ENCODE results near the gene CELA1.

Gene CELA1

DNA sequence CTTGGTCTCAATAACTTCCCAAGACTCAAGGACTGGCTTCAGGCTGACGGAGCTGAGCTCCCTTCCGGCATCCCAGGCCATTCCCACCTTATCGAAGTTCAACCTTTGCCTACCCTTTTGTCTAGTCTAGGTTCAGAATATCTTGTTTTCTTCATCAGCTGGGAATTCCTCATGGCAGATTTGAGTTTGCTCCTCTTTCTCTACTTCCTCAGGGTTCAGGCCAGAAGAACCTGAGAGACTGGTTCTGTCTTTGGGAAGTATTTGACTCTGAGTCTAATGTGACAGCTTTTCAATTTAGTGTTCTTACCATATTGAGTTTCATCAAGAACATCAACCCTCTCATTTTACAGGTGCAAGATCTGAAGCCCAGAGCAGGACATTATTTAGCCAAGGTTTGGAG lies 24.6 kb downstream of the CELA1 start:
- TF ChIP-seq, protein P1, sequence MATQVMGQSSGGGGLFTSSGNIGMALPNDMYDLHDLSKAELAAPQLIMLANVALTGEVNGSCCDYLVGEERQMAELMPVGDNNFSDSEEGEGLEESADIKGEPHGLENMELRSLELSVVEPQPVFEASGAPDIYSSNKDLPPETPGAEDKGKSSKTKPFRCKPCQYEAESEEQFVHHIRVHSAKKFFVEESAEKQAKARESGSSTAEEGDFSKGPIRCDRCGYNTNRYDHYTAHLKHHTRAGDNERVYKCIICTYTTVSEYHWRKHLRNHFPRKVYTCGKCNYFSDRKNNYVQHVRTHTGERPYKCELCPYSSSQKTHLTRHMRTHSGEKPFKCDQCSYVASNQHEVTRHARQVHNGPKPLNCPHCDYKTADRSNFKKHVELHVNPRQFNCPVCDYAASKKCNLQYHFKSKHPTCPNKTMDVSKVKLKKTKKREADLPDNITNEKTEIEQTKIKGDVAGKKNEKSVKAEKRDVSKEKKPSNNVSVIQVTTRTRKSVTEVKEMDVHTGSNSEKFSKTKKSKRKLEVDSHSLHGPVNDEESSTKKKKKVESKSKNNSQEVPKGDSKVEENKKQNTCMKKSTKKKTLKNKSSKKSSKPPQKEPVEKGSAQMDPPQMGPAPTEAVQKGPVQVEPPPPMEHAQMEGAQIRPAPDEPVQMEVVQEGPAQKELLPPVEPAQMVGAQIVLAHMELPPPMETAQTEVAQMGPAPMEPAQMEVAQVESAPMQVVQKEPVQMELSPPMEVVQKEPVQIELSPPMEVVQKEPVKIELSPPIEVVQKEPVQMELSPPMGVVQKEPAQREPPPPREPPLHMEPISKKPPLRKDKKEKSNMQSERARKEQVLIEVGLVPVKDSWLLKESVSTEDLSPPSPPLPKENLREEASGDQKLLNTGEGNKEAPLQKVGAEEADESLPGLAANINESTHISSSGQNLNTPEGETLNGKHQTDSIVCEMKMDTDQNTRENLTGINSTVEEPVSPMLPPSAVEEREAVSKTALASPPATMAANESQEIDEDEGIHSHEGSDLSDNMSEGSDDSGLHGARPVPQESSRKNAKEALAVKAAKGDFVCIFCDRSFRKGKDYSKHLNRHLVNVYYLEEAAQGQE (IDR thresholded peaks at IDR 0.05; ENCODE audit: insufficient read depth in 1 of 2, low read depth in 2 of 2, low read length in 2 of 2) = no peak
- TF ChIP-seq FOXP2 (optimal IDR thresholded peaks at IDR 0.05; ENCODE audit: borderline replicate concordance, extremely low read depth, extremely low read length, insufficient read depth) = no peak
- no peak for TF ChIP-seq TAF1 (IDR thresholded peaks at IDR 0.05; ENCODE audit: borderline replicate concordance, insufficient read depth, low read length)
- no peak for TF ChIP-seq SIN3A (IDR thresholded peaks at IDR 0.05; ENCODE audit: borderline replicate concordance, insufficient read depth, low read length)
- TF ChIP-seq POLR2AphosphoS5 (IDR thresholded peaks at IDR 0.05; ENCODE audit: low read depth, low read length) = no peak

- TF ChIP-seq FOXP2 (optimal IDR thresholded peaks at IDR 0.05; ENCODE audit: borderline replicate concordance, extremely low read depth, extremely low read length, insufficient read depth) = no peak
- no peak for TF ChIP-seq POLR2AphosphoS5 (IDR thresholded peaks at IDR 0.05; ENCODE audit: low read depth, low read length)
Observed at GRCh38 chr12:51320695-51321320, 25.7 kb downstream of the CELA1 start.

DNA sequence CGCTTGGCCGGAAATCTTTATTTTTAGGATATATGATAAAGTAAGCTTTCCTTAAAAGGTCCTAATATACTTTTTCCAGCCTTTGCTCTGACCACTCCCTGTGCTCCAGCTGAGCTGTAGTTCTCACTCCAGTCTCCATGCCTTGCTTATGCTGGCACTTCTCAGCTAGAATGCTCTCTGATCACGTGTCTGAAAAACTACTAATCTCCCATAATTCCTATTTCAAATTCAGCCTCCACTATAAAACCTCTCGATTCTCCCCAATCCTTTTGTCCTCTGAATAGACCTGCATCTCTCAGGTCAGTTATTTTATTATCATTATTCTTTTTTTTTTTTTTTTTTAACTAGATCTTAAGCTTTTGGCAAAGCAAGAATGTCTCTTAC lies 26.2 kb downstream of the CELA1 start:
- TF ChIP-seq SIN3A (IDR thresholded peaks at IDR 0.05; ENCODE audit: borderline replicate concordance, insufficient read depth, low read length) (no peak), FOXP2 (optimal IDR thresholded peaks at IDR 0.05; ENCODE audit: borderline replicate concordance, extremely low read depth, extremely low read length, insufficient read depth) (no peak), TAF1 (IDR thresholded peaks at IDR 0.05; ENCODE audit: borderline replicate concordance, insufficient read depth, low read length) (no peak), POLR2AphosphoS5 (IDR thresholded peaks at IDR 0.05; ENCODE audit: low read depth, low read length) (no peak)
- TF ChIP-seq, protein P1 (IDR thresholded peaks at IDR 0.05; ENCODE audit: insufficient read depth in 1 of 2, low read depth in 2 of 2, low read length in 2 of 2) = no peak

DNA sequence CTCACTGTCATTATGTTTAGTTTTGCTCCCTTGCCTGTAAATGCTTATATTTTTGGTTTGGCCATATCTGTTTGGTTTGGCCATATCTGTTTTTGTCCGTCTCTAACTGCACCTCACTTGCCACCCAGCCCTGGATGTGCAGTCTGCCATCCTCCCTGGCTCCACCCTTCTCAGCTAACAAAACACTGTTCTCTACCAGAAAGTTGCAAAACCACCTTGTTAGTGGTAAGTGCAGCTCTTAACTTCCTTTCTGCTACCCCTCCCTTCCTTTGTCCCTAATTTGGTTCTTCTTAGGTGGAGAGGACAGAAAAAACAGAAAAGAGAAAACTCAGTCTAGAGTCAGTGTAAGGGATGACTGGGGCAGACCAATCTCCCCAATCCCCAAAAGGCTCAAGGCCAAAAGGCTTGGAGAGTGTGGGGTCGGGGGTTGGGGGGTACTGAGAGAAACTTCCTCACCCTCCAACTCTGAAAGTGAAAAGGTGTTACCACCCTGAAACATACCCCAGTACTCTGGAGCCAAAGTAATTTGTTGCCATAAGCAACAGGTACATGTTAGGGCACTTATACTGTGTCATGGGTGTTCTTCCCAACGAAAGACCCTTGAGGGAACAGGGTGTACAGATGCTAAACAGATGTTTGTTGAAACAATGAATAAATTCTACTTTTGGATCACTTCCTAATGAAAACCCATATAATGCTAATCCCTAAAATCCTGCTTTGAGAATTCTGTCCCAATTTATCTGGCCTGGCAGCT lies 27.5 kb downstream of the CELA1 start:
- TF ChIP-seq, protein P1 (IDR thresholded peaks at IDR 0.05; ENCODE audit: insufficient read depth in 1 of 2, low read depth in 2 of 2, low read length in 2 of 2) = no peak
- no peak for TF ChIP-seq POLR2AphosphoS5 (IDR thresholded peaks at IDR 0.05; ENCODE audit: low read depth, low read length)
- no peak for TF ChIP-seq TAF1 (IDR thresholded peaks at IDR 0.05; ENCODE audit: borderline replicate concordance, insufficient read depth, low read length)
- no peak for TF ChIP-seq SIN3A (IDR thresholded peaks at IDR 0.05; ENCODE audit: borderline replicate concordance, insufficient read depth, low read length)
- TF ChIP-seq FOXP2 (optimal IDR thresholded peaks at IDR 0.05; ENCODE audit: borderline replicate concordance, extremely low read depth, extremely low read length, insufficient read depth) = no peak

GRCh38 chr12:51311389-51311788 lies 35.1 kb downstream of the CELA1 start:
- TF ChIP-seq, protein P1 (IDR thresholded peaks at IDR 0.05; ENCODE audit: insufficient read depth in 1 of 2, low read depth in 2 of 2, low read length in 2 of 2) = no peak
- TF ChIP-seq TAF1 (IDR thresholded peaks at IDR 0.05; ENCODE audit: borderline replicate concordance, insufficient read depth, low read length) (no peak), FOXP2 (optimal IDR thresholded peaks at IDR 0.05; ENCODE audit: borderline replicate concordance, extremely low read depth, extremely low read length, insufficient read depth) (no peak), SIN3A (IDR thresholded peaks at IDR 0.05; ENCODE audit: borderline replicate concordance, insufficient read depth, low read length) (no peak), POLR2AphosphoS5 (IDR thresholded peaks at IDR 0.05; ENCODE audit: low read depth, low read length) (no peak)
